Aorta (tissue), 5 donors: ENCODE measurements around the gene RGS11. TPM values are rescaled to one million over a fixed set of nuclear protein-coding genes. Genes with fewer than 3 reads are reported as not detected.
"Not testable (repeated sequence)": the region's sequence is repeated elsewhere in the genome, so short reads cannot be mapped to it uniquely, and the experiment has no call there.

ENCODE experiments used
- ATAC-seq: fragments of 200-7000 bp; cut with Tn5 transposase; one replicate; pipeline ENCODE4 v1.9.1; 2022; ENCODE audit warnings: moderate library complexity; ENCODE audit not compliant: low FRiP score
- DNase-seq, 2 donors: peaks; one replicate each; pipeline ENCODE4 v3.0.0-alpha.2; 2020
- H3K27ac ChIP-seq, 2 donors: one replicate each; pipeline ENCODE4 v1.5.1; 2013; ENCODE audit warnings: low read length in 2 of 2, mild to moderate bottlenecking in 2 of 2, moderate library complexity in 2 of 2, control low read depth in 1 of 2, inconsistent platforms in 1 of 2, low read depth in 1 of 2
- H3K27me3 ChIP-seq, 2 donors: one replicate each; pipeline ENCODE4 v1.6.1; 2013; ENCODE audit warnings: control low read depth in 1 of 2, low read length in 1 of 2, mild to moderate bottlenecking in 1 of 2, moderate library complexity in 1 of 2; ENCODE audit not compliant: insufficient read depth in 2 of 2, control insufficient read depth in 1 of 2
- H3K36me3 ChIP-seq, 2 donors: one replicate each; pipeline ENCODE4 v1.6.1; 2013; ENCODE audit warnings: control low read depth in 1 of 2, low read length in 1 of 2, mild to moderate bottlenecking in 1 of 2; ENCODE audit not compliant: insufficient read depth in 2 of 2, control insufficient read depth in 1 of 2
- H3K4me1 ChIP-seq, 2 donors: one replicate each; pipeline ENCODE4 v1.6.1; 2013; ENCODE audit warnings: low read length in 2 of 2, control low read depth in 1 of 2, mild to moderate bottlenecking in 1 of 2, moderate library complexity in 1 of 2; ENCODE audit not compliant: insufficient read depth in 2 of 2, control insufficient read depth in 1 of 2
- H3K4me3 ChIP-seq, 2 donors: one replicate each; pipeline ENCODE4 v1.5.1; 2013; ENCODE audit warnings: low read length in 2 of 2, control low read depth in 1 of 2, mild to moderate bottlenecking in 1 of 2
- H3K9me3 ChIP-seq: one replicate; pipeline ENCODE4 v1.6.1; 2013; ENCODE audit warnings: mild to moderate bottlenecking, low read length; ENCODE audit not compliant: control insufficient read depth
- WGBS, 2 donors: extraction: QIAGEN DNeasy Blood & Tissue Kit; methylation state at CpG; one replicate each; pipeline ENCODE4 v1.1.7; 2013; 5-methylcytosine and 5-hydroxymethylcytosine counted together
- intact Hi-C, 2 donors: fragments of 100-400 bp; cut with DNase I; formaldehyde crosslinking; loops; one replicate each; pipeline versions ENCODE4 v1.14.2 to v1.15.0; 2022
- polyA plus RNA-seq, 2 donors: library from polyadenylated mRNA; stranded (reverse); fragments of 200-250 nt; gene quantifications; one replicate each; pipeline ENCODE4 v1.2.3, GENCODE V29; 2013
- total RNA-seq, 2 donors: library from RNA; stranded (reverse); fragmentation: NEBNext Ultra II Directional; extraction: Animal tissue kit (Norgen Biotek cat#: 25700); gene quantifications; one replicate each; pipeline ENCODE4 v1.2.1, GENCODE V29; 2021
- donor health status: healthy with polysubstance abuse.
- donor health status: Bipolar disorder and iron deficiency.
- donor health status: DM: no; HTN: no; CAD: no.
- donor health status: DM: no; HTN: no; CAD: no.
- donor health status: DM: yes; HTN: yes; CAD: no.

Gene RGS11
- total and polyA plus RNA-seq, 4 donors, result 3.3 to 76.5 (median 20.3) TPM

- no peak overlapping the region for H3K4me3 ChIP-seq
- no peak for DNase-seq
- intact Hi-C loops, result no loop called here
- 92% methylated on average over 29 of the region's 29 CpGs for WGBS, 2 donors
- ATAC-seq, result no peak
- no peak overlapping the region for H3K27ac ChIP-seq
- H3K36me3 ChIP-seq, result peaks cover 0 to 14% of the 10 kb centered on the region in 2 donors
- no peaks in the 10 kb centered on the region for H3K4me1 ChIP-seq
- no peaks in the 10 kb centered on the region for H3K9me3 ChIP-seq
- H3K27me3 ChIP-seq, result no peaks in the 10 kb centered on the region
These were observed 13.5 kb downstream of the RGS11 start for GRCh38 chr16:262121-262745.

GRCh38 chr16:261031-261691 is 14.6 kb downstream of the RGS11 start:
- Histone ChIP-seq H3K27ac (no peak overlapping the region), H3K27me3 (no peaks in the 10 kb centered on the region), H3K4me3 (no peak overlapping the region), H3K9me3 (no peaks in the 10 kb centered on the region), H3K36me3 (peaks cover 0 to 14% of the 10 kb centered on the region in 2 donors), H3K4me1 (no peaks in the 10 kb centered on the region)
- ATAC-seq, result no peak
- 85 to 86% methylated on average over 28 of the region's 28 CpGs for WGBS, 2 donors
- no peak for DNase-seq
- intact Hi-C loops, result no loop called here

GRCh38 chr16:260326-260725 is 15.4 kb downstream of the RGS11 start:
- no peaks in the 10 kb centered on the region for H3K9me3 ChIP-seq
- no peak for ATAC-seq
- H3K36me3 ChIP-seq, result peaks cover 0 to 14% of the 10 kb centered on the region in 2 donors
- DNase-seq, result no peak
- no peak overlapping the region for H3K4me3 ChIP-seq
- 92 to 93% methylated on average over 19 of the region's 19 CpGs for WGBS, 2 donors
- no peaks in the 10 kb centered on the region for H3K4me1 ChIP-seq
- H3K27ac ChIP-seq, result no peak overlapping the region
- intact Hi-C loops, result no loop called here
- H3K27me3 ChIP-seq, result no peaks in the 10 kb centered on the region

GRCh38 chr16:259814-260253 is 15.9 kb downstream of the RGS11 start:
- DNase-seq (no peak), ATAC-seq (no peak)
- Histone ChIP-seq H3K4me3 (no peak overlapping the region), H3K27ac (no peak overlapping the region), H3K36me3 (peaks cover 0 to 14% of the 10 kb centered on the region in 2 donors), H3K27me3 (no peaks in the 10 kb centered on the region), H3K4me1 (no peaks in the 10 kb centered on the region), H3K9me3 (no peaks in the 10 kb centered on the region)
- WGBS, 2 donors, result 92 to 94% methylated on average over 13 of the region's 13 CpGs
- intact Hi-C loops, result no loop called here

GRCh38 chr16:259226-259625 is 16.5 kb downstream of the RGS11 start:
- Histone ChIP-seq H3K4me3 (no peak overlapping the region), H3K4me1 (no peaks in the 10 kb centered on the region), H3K27ac (no peak overlapping the region), H3K27me3 (no peaks in the 10 kb centered on the region), H3K36me3 (peaks cover 0 to 14% of the 10 kb centered on the region in 2 donors), H3K9me3 (no peaks in the 10 kb centered on the region)
- 89 to 90% methylated on average over 10 of the region's 10 CpGs for WGBS, 2 donors
- ATAC-seq, result no peak
- intact Hi-C loops, result no loop called here
- no peak for DNase-seq

- intact Hi-C loops, H3K9me3 ChIP-seq, ATAC-seq, H3K27me3 ChIP-seq, H3K4me1 ChIP-seq, H3K27ac ChIP-seq, DNase-seq, H3K4me3 ChIP-seq: not testable (repeated sequence)
- H3K36me3 ChIP-seq, result peaks cover 0 to 11% of the 10 kb centered on the region in 2 donors
- WGBS, 2 donors, result 96% methylated on average over 10 to 11 of the region's 13 CpGs
These were observed 17.7 kb downstream of the RGS11 start for GRCh38 chr16:258091-258490.

- H3K36me3 ChIP-seq, result peaks cover 0 to 4% of the 10 kb centered on the region in 2 donors
- no peak for ATAC-seq
- intact Hi-C loops, result no loop called here
These were observed 20.6 kb downstream of the RGS11 start for GRCh38 chr16:255183-255582.

GRCh38 chr16:254461-254860 is 21.3 kb downstream of the RGS11 start:
- 95 to 97% methylated on average over 25 of the region's 25 CpGs for WGBS, 2 donors

More at GRCh38 chr16:255183-255582, 20.6 kb downstream of the RGS11 start:
- Histone ChIP-seq H3K27me3 (no peaks in the 10 kb centered on the region), H3K9me3 (no peaks in the 10 kb centered on the region), H3K4me3 (no peak overlapping the region), H3K4me1 (no peaks in the 10 kb centered on the region), H3K27ac (no peak overlapping the region)
- DNase-seq, result no peak
- WGBS, 2 donors, result 96 to 98% methylated on average over 6 of the region's 6 CpGs

GRCh38 chr16:253833-254232 is 21.9 kb downstream of the RGS11 start:
- H3K27me3 ChIP-seq, result no peaks in the 10 kb centered on the region
- H3K9me3 ChIP-seq, result no peaks in the 10 kb centered on the region
- WGBS, 2 donors, result 91% methylated on average over 6 of the region's 6 CpGs
- no peak overlapping the region for H3K4me3 ChIP-seq
- H3K4me1 ChIP-seq, result no peaks in the 10 kb centered on the region
- intact Hi-C loops, result no loop called here
- DNase-seq, result no peak
- H3K27ac ChIP-seq, result no peak overlapping the region
- no peak for ATAC-seq
- H3K36me3 ChIP-seq, result no peaks in the 10 kb centered on the region

More at GRCh38 chr16:254461-254860, 21.3 kb downstream of the RGS11 start:
- intact Hi-C loops, result no loop called here
- Histone ChIP-seq H3K36me3 (no peaks in the 10 kb centered on the region), H3K9me3 (no peaks in the 10 kb centered on the region), H3K4me1 (no peaks in the 10 kb centered on the region), H3K27ac (no peak overlapping the region), H3K4me3 (no peak overlapping the region), H3K27me3 (no peaks in the 10 kb centered on the region)
- ATAC-seq (no peak), DNase-seq (no peak)
